ENCODE results near the gene DMPK.

GRCh38 chr19:45804959-45805230 is 22.6 kb upstream of the DMPK start:
- no peak for TF ChIP-seq TCF4 (CRISPR knock-in tag; IDR thresholded peaks at IDR 0.05; ENCODE audit: borderline replicate concordance)
- TF ChIP-seq PATZ1 (CRISPR knock-in tag; IDR thresholded peaks at IDR 0.05; ENCODE audit: borderline replicate concordance): no peak
